ENCODE measurements around the gene TOMT. TPM values are rescaled to one million over a fixed set of nuclear protein-coding genes. Genes with fewer than 3 reads are reported as not detected.
A peak's percentile ranks its signal among the peaks of the same experiment; 100 is the strongest.

Gene TOMT
- total RNA-seq, 1 donor from 2014 or later, result not detected

DNA sequence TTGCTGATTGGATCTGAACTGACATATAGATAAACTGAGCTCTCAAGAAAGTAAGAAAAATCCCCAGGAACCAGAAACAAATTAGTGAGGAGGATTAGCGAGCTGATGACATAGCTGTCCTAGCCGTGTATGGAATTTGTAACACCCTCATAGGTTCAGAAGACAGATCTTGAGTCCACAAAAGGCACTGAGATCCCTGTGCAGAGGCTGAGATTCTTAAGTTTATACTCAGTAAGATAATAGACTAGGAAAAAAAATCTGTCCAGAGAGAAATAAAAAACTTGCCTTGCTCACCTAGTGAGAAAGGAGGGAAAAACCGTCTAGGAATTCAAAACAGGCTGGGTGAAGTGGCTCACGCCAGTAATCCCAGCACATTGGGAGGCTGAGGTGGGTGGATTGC is 30.0 kb upstream of the TOMT start:
- Mint-ChIP-seq H3K9me3 (no peaks in the 10 kb centered on the region), H3K27me3 (ENCODE audit: low read depth) (no peaks in the 10 kb centered on the region), H3K4me3 (no peak overlapping the region), H3K36me3 (peaks cover 1% of the 10 kb centered on the region), H3K4me1 (peaks cover 39% of the 10 kb centered on the region), H3K27ac (peak overlapping the region; percentile 74)
- no peak for DNase-seq (ENCODE audit: low spot score in 2 of 2, unreplicated experiment in 2 of 2)
- TF ChIP-seq, protein P1, sequence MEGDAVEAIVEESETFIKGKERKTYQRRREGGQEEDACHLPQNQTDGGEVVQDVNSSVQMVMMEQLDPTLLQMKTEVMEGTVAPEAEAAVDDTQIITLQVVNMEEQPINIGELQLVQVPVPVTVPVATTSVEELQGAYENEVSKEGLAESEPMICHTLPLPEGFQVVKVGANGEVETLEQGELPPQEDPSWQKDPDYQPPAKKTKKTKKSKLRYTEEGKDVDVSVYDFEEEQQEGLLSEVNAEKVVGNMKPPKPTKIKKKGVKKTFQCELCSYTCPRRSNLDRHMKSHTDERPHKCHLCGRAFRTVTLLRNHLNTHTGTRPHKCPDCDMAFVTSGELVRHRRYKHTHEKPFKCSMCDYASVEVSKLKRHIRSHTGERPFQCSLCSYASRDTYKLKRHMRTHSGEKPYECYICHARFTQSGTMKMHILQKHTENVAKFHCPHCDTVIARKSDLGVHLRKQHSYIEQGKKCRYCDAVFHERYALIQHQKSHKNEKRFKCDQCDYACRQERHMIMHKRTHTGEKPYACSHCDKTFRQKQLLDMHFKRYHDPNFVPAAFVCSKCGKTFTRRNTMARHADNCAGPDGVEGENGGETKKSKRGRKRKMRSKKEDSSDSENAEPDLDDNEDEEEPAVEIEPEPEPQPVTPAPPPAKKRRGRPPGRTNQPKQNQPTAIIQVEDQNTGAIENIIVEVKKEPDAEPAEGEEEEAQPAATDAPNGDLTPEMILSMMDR (IDR thresholded peaks at IDR 0.05; ENCODE audit: unreplicated experiment), result no peak

- Mint-ChIP-seq H3K27ac (peak overlapping the region; percentile 91), H3K4me3 (peak overlapping the region; percentile 97), H3K9me3 (no peaks in the 10 kb centered on the region), H3K36me3 (peaks cover 1% of the 10 kb centered on the region), H3K27me3 (ENCODE audit: low read depth) (no peaks in the 10 kb centered on the region), H3K4me1 (peaks cover 36% of the 10 kb centered on the region)
- no peak for DNase-seq (ENCODE audit: low spot score in 2 of 2, unreplicated experiment in 2 of 2)
- TF ChIP-seq, protein P1 (IDR thresholded peaks at IDR 0.05; ENCODE audit: unreplicated experiment), result no peak
Observed at GRCh38 chr11:72078477-72078876, 27.2 kb upstream of the TOMT start.

- peak overlapping the region; percentile 97 for H3K4me3 Mint-ChIP-seq
- peak overlapping the region; percentile 97 for H3K27ac Mint-ChIP-seq
- peaks cover 1% of the 10 kb centered on the region for H3K36me3 Mint-ChIP-seq
- no peaks in the 10 kb centered on the region for H3K27me3 Mint-ChIP-seq (ENCODE audit: low read depth)
- TF ChIP-seq, protein P1 (IDR thresholded peaks at IDR 0.05; ENCODE audit: unreplicated experiment), result no peak
- no peak for DNase-seq (ENCODE audit: low spot score in 2 of 2, unreplicated experiment in 2 of 2)
- peaks cover 43% of the 10 kb centered on the region for H3K4me1 Mint-ChIP-seq
- H3K9me3 Mint-ChIP-seq, result no peaks in the 10 kb centered on the region
Observed at GRCh38 chr11:72079819-72080325, 25.9 kb upstream of the TOMT start.

GRCh38 chr11:72080326-72081183 is 25.2 kb upstream of the TOMT start, which contains the start of the genes LRRC51 and NUMA1:
LRRC51 (plus strand) TSS chr11:72080850; CDS start chr11:72089084, 8,234 bp downstream.
NUMA1 (minus strand) TSS chr11:72080542; CDS start chr11:72035943, 44,599 bp downstream.
- Mint-ChIP-seq H3K9me3 (no peaks in the 10 kb centered on the region), H3K4me1 (peaks cover 42% of the 10 kb centered on the region), H3K27ac (peak within 1 kb of the TSS; percentile 97), H3K27me3 (ENCODE audit: low read depth) (no peaks in the 10 kb centered on the region), H3K36me3 (no peaks in the 10 kb centered on the region), H3K4me3 (peak within 1 kb of the TSS; percentile 97)
- peak; percentile 97 to 98 for DNase-seq (ENCODE audit: low spot score in 2 of 2, unreplicated experiment in 2 of 2)
- TF ChIP-seq, protein P1 (IDR thresholded peaks at IDR 0.05; ENCODE audit: unreplicated experiment), result no peak

DNA sequence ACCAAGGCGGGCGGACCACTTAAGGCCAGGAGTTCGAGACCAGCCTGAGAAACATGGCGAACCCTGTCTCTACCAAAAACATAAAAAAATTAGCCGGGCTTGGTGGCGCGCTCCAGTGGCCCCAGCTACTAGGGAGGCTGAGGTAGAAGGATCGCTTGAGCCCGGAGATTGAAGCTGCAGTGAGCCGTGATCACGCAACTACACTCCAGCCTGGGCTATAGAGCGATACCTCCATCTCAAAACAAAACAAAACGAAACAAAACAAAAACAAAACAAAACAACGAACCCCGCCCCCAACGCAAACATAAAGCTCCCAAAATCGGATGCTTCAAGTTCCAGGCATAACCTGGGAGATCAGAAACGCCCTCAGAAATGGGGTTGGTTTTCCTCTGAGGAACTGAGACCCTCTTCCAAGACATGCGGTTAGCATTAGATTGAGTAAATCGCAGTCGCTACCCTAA is 24.5 kb upstream of the TOMT start:
- no peaks in the 10 kb centered on the region for H3K9me3 Mint-ChIP-seq
- no peaks in the 10 kb centered on the region for H3K27me3 Mint-ChIP-seq (ENCODE audit: low read depth)
- peak overlapping the region; percentile 97 for H3K27ac Mint-ChIP-seq
- peaks cover 4% of the 10 kb centered on the region for H3K36me3 Mint-ChIP-seq
- H3K4me1 Mint-ChIP-seq, result peaks cover 38% of the 10 kb centered on the region
- TF ChIP-seq, protein P1 (IDR thresholded peaks at IDR 0.05; ENCODE audit: unreplicated experiment), result no peak
- no peak for DNase-seq (ENCODE audit: low spot score in 2 of 2, unreplicated experiment in 2 of 2)
- H3K4me3 Mint-ChIP-seq, result peak overlapping the region; percentile 97

Measured in mesothelial cell of epicardium (in vitro differentiated cells).